ENCODE data around the gene SLC25A30.
"Not testable (repeated sequence)": the region's sequence is repeated elsewhere in the genome, so short reads cannot be mapped to it uniquely, and the experiment has no call there.

SLC25A30 gene

DNA sequence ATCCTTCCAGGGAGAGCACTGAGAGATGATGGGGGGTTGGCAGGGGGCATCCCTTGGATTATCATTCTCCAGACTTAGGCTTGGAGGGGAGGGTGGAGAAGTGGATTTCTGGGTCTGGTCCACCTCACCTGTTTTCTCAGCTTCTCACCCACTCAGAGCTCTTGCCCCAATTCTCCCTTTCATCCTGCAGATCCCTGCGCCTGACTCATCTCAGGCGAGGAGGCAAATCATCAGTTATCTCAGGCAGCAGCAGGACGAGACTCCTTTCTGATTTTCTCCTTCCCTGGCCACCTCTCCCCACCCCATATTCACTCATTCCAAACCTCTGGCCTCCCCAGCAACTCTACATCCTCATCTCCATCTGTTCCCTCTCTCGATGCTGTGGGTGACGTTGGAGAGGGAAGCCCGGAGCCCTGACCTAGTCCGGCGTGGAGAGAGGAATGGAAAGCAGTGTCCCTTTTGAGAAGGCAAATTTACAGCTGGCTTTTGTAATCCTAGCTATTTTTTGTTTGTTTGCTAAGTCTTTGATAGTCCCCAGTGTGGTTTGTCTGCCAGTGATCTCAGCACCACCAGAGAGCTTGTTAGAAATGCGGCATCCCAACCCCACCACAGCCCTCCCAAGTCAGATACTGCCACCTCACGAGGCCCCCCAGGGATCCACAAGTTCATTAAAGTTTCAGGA, 53.2 kb downstream of the SLC25A30 start:
- no peak for DNase-seq

GRCh38 chr13:45362939-45363338, 55.2 kb downstream of the SLC25A30 start:
- no peak for DNase-seq

DNA sequence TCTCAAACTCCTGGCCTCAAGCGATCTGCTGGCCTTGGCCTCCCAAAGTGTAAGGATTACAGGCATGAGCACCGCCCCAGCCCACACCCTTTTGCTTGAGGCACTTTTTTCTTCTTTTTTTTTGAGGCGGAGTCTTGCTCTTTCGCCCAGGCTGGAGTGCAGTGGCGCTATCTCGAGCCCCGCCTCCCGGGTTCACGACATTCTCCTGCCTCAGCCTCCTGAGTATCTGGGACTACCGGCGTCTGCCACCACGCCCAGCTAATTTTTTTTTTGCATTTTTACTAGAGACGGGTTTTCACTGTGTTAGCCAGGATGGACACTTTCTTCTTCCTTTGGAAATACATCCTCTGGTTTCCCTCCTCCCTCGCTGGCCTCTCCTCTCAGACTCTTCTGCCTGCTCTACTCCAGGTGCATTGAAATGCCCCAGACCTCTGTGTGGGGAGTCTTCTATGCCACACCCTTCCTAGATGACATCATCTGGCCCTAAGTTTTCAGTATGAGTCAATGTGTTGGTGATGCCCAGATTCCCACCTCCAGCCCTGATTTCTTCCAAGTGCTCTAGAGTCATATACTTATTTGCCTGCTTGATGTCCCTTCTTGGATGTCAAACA, 56.5 kb downstream of the SLC25A30 start:
- no peak for DNase-seq

GRCh38 chr13:45356966-45357672, 61.1 kb downstream of the SLC25A30 start:
- DNase-seq = no peak

DNA sequence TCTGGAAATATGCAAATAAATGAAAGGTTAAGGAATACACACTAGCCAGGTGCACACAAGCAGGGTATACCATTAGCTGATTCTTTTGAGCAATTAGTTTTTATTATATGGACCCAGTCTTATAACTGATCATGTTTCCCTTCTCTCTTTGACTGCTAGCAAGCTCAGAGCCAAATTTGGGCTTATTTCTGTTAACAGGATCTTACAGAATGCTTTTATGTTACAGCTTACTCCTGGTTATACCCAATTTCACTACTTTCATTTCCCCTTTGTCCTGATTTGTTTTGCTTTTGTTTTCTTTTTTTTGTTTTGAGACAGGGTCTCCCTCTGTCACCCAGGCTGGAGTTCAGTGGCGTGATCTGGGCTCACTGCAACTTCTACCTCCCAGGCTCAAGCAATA, 64.3 kb downstream of the SLC25A30 start:
- no peak for DNase-seq

GRCh38 chr13:45352031-45352430, 66.1 kb downstream of the SLC25A30 start:
- no peak for DNase-seq

DNA sequence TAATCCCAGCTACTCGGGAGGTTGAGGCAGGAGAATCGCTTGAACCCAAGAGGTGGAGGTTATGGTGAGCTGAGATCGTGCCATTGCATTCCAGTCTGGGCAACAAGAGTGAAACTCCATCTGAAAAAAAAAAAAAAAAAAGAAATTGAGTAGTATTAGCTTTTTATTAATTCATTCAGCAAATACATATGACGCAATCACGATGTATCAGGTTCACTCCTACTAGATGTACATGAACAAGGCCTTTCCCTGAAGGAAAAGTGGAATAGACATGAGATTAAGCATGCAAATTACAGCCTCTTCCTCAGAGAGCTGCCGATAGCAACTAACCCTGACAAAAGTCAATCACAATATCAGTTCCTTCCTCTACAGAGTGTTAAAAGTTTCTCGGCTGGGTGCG, 68.0 kb downstream of the SLC25A30 start:
- DNase-seq = no peak

- DNase-seq = no peak
These were observed 68.7 kb downstream of the SLC25A30 start for GRCh38 chr13:45349438-45349837.

- not testable (repeated sequence) for DNase-seq
These were observed 74.1 kb downstream of the SLC25A30 start for GRCh38 chr13:45344064-45344463.
